ENCODE results near the gene FNIP1.

The FNIP1 gene

DNA sequence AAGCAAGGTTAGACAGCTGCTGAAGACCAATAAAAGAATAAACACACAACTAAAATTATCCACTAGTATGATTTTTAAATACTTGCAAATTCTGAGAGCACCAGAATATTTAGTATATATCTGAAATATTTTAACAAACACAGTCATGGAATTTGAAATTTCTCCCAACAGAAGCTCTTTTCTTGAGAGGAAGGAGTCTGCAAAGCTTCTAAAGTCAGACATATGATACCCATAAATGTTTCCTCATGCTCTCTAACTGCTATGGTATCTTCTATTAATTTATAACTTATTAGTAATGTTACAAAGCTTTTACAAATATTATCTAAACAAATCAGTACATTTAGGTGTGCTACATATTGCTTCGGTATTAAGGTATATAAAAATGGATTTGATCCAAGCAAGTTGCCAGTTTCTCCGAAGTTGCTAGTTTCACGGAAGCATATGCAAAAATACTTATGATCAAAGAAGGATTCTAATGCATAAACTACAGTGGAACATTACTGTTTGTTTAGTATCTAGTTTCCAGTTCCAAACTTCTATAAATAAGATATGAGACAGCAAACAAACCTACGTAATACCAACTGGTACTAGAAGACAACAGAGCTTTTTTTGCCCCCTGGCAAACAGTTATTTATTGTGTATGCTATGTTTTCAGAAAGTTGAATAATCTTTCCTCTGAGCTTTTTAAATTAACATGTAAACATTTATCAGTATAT lies 22.0 kb downstream of the FNIP1 start:
- ChIA-PET CTCF (no interaction called here), POLR2A (no interaction called here)
- no peak for DNase-seq (ENCODE audit: extremely low spot score)
- TF ChIP-seq BHLHE40 (IDR thresholded peaks at IDR 0.05; ENCODE audit: borderline replicate concordance): no peak
- no peak for TF ChIP-seq PKNOX1 (IDR thresholded peaks at IDR 0.05)
- TF ChIP-seq TARDBP (IDR thresholded peaks at IDR 0.05): no peak
- TF ChIP-seq SUZ12 (IDR thresholded peaks at IDR 0.05): no peak
- TF ChIP-seq FOXA1 (IDR thresholded peaks at IDR 0.05): no peak
- no peak for TF ChIP-seq FOXM1 (IDR thresholded peaks at IDR 0.05; ENCODE audit: borderline replicate concordance)
- no peak for TF ChIP-seq SP1 (IDR thresholded peaks at IDR 0.05)
- TF ChIP-seq ZNF384 (IDR thresholded peaks at IDR 0.05): no peak
- TF ChIP-seq L3MBTL2 (conservative IDR thresholded peaks at IDR 0.05): no peak
- TF ChIP-seq CTBP1 (IDR thresholded peaks at IDR 0.05; ENCODE audit: borderline replicate concordance): no peak
- TF ChIP-seq FOXK2 (IDR thresholded peaks at IDR 0.05): no peak
- no peak for TF ChIP-seq ELF4 (IDR thresholded peaks at IDR 0.05)
- TF ChIP-seq LEF1 (IDR thresholded peaks at IDR 0.05; ENCODE audit: borderline replicate concordance): no peak
- no peak for TF ChIP-seq ARNT (IDR thresholded peaks at IDR 0.05)
- TF ChIP-seq NFRKB (IDR thresholded peaks at IDR 0.05): no peak
- no peak for TF ChIP-seq HDGF (IDR thresholded peaks at IDR 0.05; ENCODE audit: borderline replicate concordance)

- ChIA-PET POLR2A (interaction anchor here (1.2 kb wide), 1 partner anchor 23 kb away, joined by 4 read pairs; the partner anchor contains the start of gene FNIP1), CTCF (no interaction called here)
- DNase-seq (ENCODE audit: extremely low spot score): no peak
- TF ChIP-seq ARNT (IDR thresholded peaks at IDR 0.05) (no peak), FOXK2 (IDR thresholded peaks at IDR 0.05) (no peak), L3MBTL2 (conservative IDR thresholded peaks at IDR 0.05) (no peak), ELF4 (IDR thresholded peaks at IDR 0.05) (no peak), CTBP1 (IDR thresholded peaks at IDR 0.05; ENCODE audit: borderline replicate concordance) (no peak), HDGF (IDR thresholded peaks at IDR 0.05; ENCODE audit: borderline replicate concordance) (no peak), LEF1 (IDR thresholded peaks at IDR 0.05; ENCODE audit: borderline replicate concordance) (no peak), ZNF384 (IDR thresholded peaks at IDR 0.05) (no peak), SP1 (IDR thresholded peaks at IDR 0.05) (no peak), FOXM1 (IDR thresholded peaks at IDR 0.05; ENCODE audit: borderline replicate concordance) (no peak), BHLHE40 (IDR thresholded peaks at IDR 0.05; ENCODE audit: borderline replicate concordance) (no peak), TARDBP (IDR thresholded peaks at IDR 0.05) (no peak), SUZ12 (IDR thresholded peaks at IDR 0.05) (no peak)
These were observed 23.0 kb downstream of the FNIP1 start for GRCh38 chr5:131773805-131774204.

GRCh38 chr5:131771692-131772091 lies 25.1 kb downstream of the FNIP1 start:
- TF ChIP-seq FOXM1 (IDR thresholded peaks at IDR 0.05; ENCODE audit: borderline replicate concordance) (no peak), ZNF384 (IDR thresholded peaks at IDR 0.05) (no peak), BHLHE40 (IDR thresholded peaks at IDR 0.05; ENCODE audit: borderline replicate concordance) (no peak), ELF4 (IDR thresholded peaks at IDR 0.05) (no peak), NFRKB (IDR thresholded peaks at IDR 0.05) (no peak), PKNOX1 (IDR thresholded peaks at IDR 0.05) (no peak), FOXA1 (IDR thresholded peaks at IDR 0.05) (no peak), FOXK2 (IDR thresholded peaks at IDR 0.05) (no peak)
- POLR2A ChIA-PET: no interaction called here
- DNase-seq (ENCODE audit: extremely low spot score): no peak
- CTCF ChIA-PET: no interaction called here

DNA sequence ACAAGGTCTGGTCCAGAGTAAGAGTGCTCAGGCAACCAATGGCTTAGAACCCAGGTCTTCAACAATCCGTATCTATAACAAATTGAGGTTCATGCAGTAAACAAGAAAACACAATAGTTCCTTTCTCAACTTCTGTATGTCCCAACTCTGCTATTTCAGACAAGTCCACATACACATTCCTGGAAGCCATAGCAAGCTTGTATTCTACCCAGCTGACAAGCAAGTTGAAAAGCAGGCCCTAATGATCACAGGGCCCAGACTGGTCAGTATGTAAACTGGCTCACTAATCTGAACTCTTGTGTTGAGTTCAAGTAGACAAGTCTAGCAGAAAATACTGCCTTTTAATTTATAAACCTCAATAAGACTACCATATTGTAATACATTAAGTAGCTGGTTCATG lies 26.9 kb downstream of the FNIP1 start:
- TF ChIP-seq L3MBTL2 (conservative IDR thresholded peaks at IDR 0.05) (no peak), ZNF384 (IDR thresholded peaks at IDR 0.05) (no peak), BHLHE40 (IDR thresholded peaks at IDR 0.05; ENCODE audit: borderline replicate concordance) (no peak), SP1 (IDR thresholded peaks at IDR 0.05) (no peak), HDGF (IDR thresholded peaks at IDR 0.05; ENCODE audit: borderline replicate concordance) (no peak), PKNOX1 (IDR thresholded peaks at IDR 0.05) (no peak), NFRKB (IDR thresholded peaks at IDR 0.05) (no peak), ARNT (IDR thresholded peaks at IDR 0.05) (no peak), LEF1 (IDR thresholded peaks at IDR 0.05; ENCODE audit: borderline replicate concordance) (no peak), SUZ12 (IDR thresholded peaks at IDR 0.05) (no peak), TARDBP (IDR thresholded peaks at IDR 0.05) (no peak), FOXK2 (IDR thresholded peaks at IDR 0.05) (no peak), ELF4 (IDR thresholded peaks at IDR 0.05) (no peak), FOXA1 (IDR thresholded peaks at IDR 0.05) (no peak), FOXM1 (IDR thresholded peaks at IDR 0.05; ENCODE audit: borderline replicate concordance) (no peak), CTBP1 (IDR thresholded peaks at IDR 0.05; ENCODE audit: borderline replicate concordance) (no peak)
- no peak for DNase-seq (ENCODE audit: extremely low spot score)
- POLR2A ChIA-PET: no interaction called here
- CTCF ChIA-PET: no interaction called here

GRCh38 chr5:131769336-131769735 lies 27.5 kb downstream of the FNIP1 start:
- POLR2A ChIA-PET: no interaction called here
- TF ChIP-seq FOXA1 (IDR thresholded peaks at IDR 0.05) (no peak), FOXM1 (IDR thresholded peaks at IDR 0.05; ENCODE audit: borderline replicate concordance) (no peak), ARNT (IDR thresholded peaks at IDR 0.05) (no peak), ZNF384 (IDR thresholded peaks at IDR 0.05) (no peak), SP1 (IDR thresholded peaks at IDR 0.05) (no peak), HDGF (IDR thresholded peaks at IDR 0.05; ENCODE audit: borderline replicate concordance) (no peak), CTBP1 (IDR thresholded peaks at IDR 0.05; ENCODE audit: borderline replicate concordance) (no peak)
- no peak for DNase-seq (ENCODE audit: extremely low spot score)
- CTCF ChIA-PET: no interaction called here

DNA sequence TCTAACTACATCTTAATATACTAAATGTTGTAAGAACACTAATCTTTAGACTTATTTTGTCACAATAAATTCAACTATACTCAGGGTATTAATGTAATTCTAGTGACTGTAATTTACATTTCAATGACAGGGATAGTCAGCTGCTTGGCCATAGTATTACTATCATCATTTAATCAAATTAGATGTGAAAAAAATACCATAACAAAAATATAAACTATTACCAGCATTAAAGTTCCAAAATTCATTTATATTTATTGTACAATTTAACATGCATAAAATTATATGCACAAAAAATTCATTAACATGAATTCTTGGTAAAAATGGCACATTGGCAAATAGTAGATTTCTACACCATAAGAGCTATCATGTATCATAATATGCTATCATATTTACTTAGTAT lies 28.9 kb downstream of the FNIP1 start:
- POLR2A ChIA-PET: no interaction called here
- DNase-seq (ENCODE audit: extremely low spot score): no peak
- no peak for TF ChIP-seq TARDBP (IDR thresholded peaks at IDR 0.05)
- no peak for TF ChIP-seq FOXA1 (IDR thresholded peaks at IDR 0.05)
- no peak for TF ChIP-seq LEF1 (IDR thresholded peaks at IDR 0.05; ENCODE audit: borderline replicate concordance)
- TF ChIP-seq SP1 (IDR thresholded peaks at IDR 0.05): no peak
- no peak for TF ChIP-seq PKNOX1 (IDR thresholded peaks at IDR 0.05)
- TF ChIP-seq ELF4 (IDR thresholded peaks at IDR 0.05): no peak
- TF ChIP-seq CTBP1 (IDR thresholded peaks at IDR 0.05; ENCODE audit: borderline replicate concordance): no peak
- TF ChIP-seq L3MBTL2 (conservative IDR thresholded peaks at IDR 0.05): no peak
- TF ChIP-seq ZNF384 (IDR thresholded peaks at IDR 0.05): no peak
- no peak for TF ChIP-seq ARNT (IDR thresholded peaks at IDR 0.05)
- TF ChIP-seq NFRKB (IDR thresholded peaks at IDR 0.05): no peak
- TF ChIP-seq HDGF (IDR thresholded peaks at IDR 0.05; ENCODE audit: borderline replicate concordance): no peak
- no peak for TF ChIP-seq SUZ12 (IDR thresholded peaks at IDR 0.05)
- CTCF ChIA-PET: interaction anchor here (0.6 kb wide), 1 partner anchor 904 kb away, joined by 4 read pairs; no protein-coding TSS in a partner anchor

Data from HEK293T (cell line).